GDM1 (cell line): ENCODE measurements around the gene TMEM131.

ENCODE experiments used
- DNase-seq: peaks from one replicate; lab custom pipeline; 2025; lab: John Stamatoyannopoulos, UW

Gene TMEM131

GRCh38 chr2:97760480-97761049 is 235.2 kb downstream of the TMEM131 start:
- no peak for DNase-seq

- DNase-seq, result no peak
Observed at GRCh38 chr2:97759727-97760407, 235.9 kb downstream of the TMEM131 start.

- DNase-seq, result no peak
Observed at GRCh38 chr2:97758131-97758705, 237.5 kb downstream of the TMEM131 start.

DNA sequence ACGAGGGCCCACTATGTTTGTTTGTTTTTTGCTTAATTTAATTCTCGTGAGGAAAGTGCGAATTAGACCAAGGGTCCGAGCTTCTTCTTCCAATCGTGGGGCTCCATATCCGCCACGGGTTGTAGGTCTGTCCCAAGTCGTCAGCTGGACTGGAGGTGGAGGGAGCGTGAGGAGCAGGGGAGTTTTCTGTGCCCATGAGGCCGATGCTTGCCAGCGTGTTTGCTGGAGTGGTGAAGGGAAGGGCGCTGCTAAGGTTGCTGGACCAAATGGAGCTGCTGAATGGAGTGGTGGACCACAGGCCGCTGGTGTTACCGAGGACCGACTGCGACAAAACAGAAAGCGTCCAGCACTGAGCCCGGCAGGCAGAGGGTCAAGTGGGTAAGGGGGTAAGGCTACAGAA is 238.7 kb downstream of the TMEM131 start:
- no peak for DNase-seq

GRCh38 chr2:97755491-97755890 is 240.3 kb downstream of the TMEM131 start:
- no peak for DNase-seq

- DNase-seq, result no peak
Observed at GRCh38 chr2:97754690-97755346, 240.9 kb downstream of the TMEM131 start.

GRCh38 chr2:97752342-97753334 is 243.1 kb downstream of the TMEM131 start:
- DNase-seq, result no peak

DNA sequence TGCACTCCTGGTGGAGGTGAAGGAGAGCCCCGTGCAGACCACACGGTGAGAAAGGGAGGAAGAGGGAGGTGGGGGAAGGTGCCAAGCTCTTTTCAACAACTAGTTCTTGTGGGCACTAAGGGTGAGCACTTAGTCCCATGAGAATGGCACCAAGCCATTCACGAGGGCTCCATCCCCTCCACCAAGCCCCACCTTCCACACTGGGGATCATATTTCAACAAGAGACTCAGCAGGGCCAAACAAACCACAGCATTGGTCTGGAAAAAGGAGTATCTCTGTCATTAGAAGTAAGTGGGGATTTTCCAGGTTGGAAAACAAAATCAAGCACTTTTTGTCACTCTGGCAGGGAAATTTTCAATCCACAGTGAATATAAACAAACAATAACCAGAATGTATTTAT is 244.0 kb downstream of the TMEM131 start:
- DNase-seq, result no peak

- no peak for DNase-seq
Observed at GRCh38 chr2:97750017-97750416, 245.7 kb downstream of the TMEM131 start.

DNA sequence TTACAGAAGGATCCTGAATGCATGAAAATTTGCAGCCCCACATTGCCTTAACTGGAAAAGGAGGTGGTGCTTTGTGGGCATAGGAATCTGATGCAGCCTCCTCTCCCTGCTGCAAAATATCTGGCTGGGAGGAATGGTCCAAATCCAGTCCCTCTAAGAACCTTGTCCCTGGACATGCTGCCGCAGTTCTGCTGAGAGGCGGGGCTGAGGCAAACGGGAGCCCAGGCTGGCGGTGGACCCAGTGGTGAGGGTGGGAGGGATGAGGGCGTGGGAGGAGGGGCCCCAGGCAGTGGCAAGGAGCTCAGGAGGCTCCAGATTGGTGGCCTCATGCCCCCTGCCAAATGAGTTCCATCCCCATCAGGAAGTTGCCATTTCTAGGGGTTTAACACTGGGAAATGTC is 246.2 kb downstream of the TMEM131 start:
- DNase-seq, result no peak

GRCh38 chr2:97747716-97748115 is 248.0 kb downstream of the TMEM131 start:
- no peak for DNase-seq

- no peak for DNase-seq
Observed at GRCh38 chr2:97747285-97747684, 248.5 kb downstream of the TMEM131 start.

DNA sequence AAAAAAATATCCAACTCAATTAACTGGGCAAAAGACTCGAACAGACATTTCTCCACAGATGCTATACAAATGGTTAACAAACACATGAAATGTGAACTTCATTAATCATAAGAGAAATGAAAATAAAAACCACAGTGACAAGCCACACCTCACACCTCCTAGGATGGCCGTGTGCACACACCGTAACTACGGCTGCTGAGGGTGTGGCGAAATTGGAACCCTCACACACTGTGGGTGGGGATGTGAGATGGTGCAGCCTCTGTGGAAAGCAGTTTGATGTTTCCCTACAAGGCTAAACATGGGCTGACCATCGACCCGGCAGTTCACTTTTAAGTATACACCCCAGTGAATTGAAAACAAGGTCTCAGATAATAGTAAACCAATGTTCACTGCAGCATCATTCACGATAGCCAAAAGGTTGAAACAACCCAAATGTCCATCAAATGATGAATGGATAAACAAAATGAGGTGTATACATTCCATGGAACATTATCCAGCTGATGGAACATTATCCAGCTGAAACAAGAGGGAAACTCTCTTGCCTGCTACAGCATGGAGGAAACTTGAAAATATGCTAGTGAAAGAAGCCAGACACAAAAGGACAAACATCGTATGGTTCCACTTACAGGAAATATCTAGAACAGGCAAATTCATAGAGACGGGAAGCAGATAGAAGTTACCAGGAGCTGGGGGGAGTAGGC is 250.1 kb downstream of the TMEM131 start:
- no peak for DNase-seq

GRCh38 chr2:97743913-97744312 is 251.8 kb downstream of the TMEM131 start:
- DNase-seq, result no peak

DNA sequence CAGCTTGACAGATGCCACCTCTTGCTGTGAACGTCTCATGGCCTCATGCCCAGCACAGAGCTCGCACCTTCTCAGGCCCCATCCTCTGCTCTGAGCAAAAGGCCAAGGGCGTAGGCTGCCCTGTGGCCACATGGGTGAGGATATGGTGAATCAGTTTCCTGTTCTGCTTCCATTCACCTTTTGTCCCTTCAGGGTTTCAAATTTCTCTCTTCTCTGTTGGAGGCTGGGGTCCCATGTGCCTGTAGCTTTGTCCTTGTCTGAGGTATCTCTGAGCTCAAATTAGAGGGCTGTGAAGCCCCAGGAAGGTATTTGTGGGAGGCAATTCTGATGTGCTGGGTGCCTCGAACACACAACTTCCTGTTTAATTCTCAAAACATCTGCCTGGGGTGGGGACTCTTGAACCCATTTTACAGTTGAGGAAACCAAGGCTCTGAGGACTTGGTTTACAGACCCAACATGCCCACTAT is 253.3 kb downstream of the TMEM131 start:
- DNase-seq, result no peak

- no peak for DNase-seq
Observed at GRCh38 chr2:97741686-97742085, 254.1 kb downstream of the TMEM131 start.

DNA sequence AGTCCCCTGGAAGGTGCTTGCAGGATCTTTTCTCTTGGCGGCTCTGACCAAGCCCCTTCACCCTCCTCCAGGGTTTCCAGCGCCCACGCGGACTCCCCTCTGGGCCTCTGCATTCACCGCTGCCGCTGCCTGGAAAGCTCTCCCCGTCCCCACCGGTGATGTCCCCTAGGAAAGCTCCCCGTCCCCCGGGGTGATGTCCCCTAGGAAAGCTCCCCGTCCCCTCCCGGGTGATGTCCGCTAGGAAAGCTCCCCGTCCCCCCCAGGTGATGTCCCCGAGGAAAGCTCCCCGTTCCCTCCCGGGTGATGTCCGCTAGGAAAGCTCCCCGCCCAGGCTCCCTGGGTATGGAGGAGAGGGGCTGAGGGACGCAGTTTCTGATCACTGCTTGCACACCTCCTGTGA is 254.5 kb downstream of the TMEM131 start:
- no peak for DNase-seq

- no peak for DNase-seq
Observed at GRCh38 chr2:97740590-97741182, 255.1 kb downstream of the TMEM131 start.

DNA sequence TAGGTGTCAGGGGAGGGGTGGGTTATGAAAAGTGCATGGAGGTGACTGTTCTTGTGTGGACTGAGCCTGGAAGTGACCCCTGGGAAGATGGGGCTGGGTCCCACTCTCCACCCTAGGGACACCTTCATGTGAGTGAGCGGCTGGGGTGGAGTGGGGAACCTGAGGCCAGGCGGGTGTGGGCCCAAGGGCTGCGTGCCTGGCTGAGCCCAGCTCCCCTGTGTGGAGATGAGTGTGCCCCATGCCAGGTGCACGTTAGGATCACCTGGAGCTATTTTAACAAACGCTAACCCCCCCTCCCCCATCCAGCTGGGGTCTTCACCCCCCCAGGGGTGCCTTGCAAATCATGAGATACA is 255.9 kb downstream of the TMEM131 start:
- no peak for DNase-seq

DNA sequence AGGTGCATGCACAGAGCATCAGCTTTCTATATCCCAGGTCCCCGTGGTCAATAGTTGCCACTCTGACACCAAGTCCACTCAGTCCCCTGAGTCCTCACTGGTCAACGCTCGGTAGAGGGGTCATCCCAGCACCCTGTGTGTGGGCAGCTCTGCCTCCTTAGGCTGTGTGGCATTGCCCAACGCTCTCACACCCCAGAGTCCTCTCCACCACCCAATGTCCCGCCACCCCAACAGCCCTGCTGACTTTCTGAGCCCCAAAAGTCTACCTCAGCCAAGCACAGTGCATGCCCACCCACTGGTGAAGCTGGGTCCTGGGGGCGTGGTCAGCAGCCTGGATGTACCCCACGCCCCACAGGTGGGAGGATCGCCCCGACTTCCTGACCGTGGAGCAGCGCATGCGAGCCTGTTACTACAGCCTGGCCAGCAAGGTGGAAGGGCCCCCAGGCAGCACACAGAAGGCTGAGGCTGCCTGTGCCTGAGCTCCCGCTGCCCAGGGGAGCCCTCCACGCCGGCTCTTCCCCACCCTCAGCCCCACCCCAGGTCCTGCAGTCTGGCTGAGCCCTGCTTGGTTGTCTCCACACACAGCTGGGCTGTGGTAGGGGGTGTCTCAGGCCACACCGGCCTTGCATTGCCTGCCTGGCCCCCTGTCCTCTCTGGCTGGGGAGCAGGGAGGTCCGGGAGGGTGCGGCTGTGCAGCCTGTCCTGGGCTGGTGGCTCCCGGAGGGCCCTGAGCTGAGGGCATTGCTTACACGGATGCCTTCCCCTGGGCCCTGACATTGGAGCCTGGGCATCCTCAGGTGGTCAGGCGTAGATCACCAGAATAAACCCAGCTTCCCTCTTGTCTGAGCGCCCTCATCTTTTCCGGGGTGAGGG is 256.5 kb downstream of the TMEM131 start:
- DNase-seq, result no peak
